ENCODE results near the gene NHSL1.

- TF ChIP-seq CTCF (IDR thresholded peaks at IDR 0.05) (no peak), POLR2A (IDR thresholded peaks at IDR 0.05) (no peak), POLR2AphosphoS5 (IDR thresholded peaks at IDR 0.05) (no peak), EP300 (IDR thresholded peaks at IDR 0.05) (no peak)
These were observed 37.8 kb upstream of the NHSL1 start for GRCh38 chr6:138537106-138537505.

Data from sigmoid colon (tissue), 4 donors.